GM19351 (cell line): ENCODE measurements around the gene RPP14.
"Not testable (repeated sequence)": the region's sequence is repeated elsewhere in the genome, so short reads cannot be mapped to it uniquely, and the experiment has no call there.

Experiments
- ATAC-seq: cut with Tn5 transposase; IDR thresholded peaks from one replicate; pipeline ENCODE4 v1.9.1; 2021; ENCODE audit warnings: mild to moderate bottlenecking, moderate library complexity; ENCODE audit not compliant: unreplicated experiment

The RPP14 gene

GRCh38 chr3:58331593-58332152 lies 25.6 kb downstream of the RPP14 start:
- no peak for ATAC-seq

- ATAC-seq = peak; percentile 84
These were observed 26.6 kb downstream of the RPP14 start, which contains the start of gene PXK for GRCh38 chr3:58332575-58333188. TSS of gene PXK (plus strand) at chr3:58332892. CDS start at chr3:58332989, 97 bp downstream.

GRCh38 chr3:58333206-58334012 lies 27.4 kb downstream of the RPP14 start:
- peak; percentile 45 for ATAC-seq

- ATAC-seq = no peak
These were observed 27.9 kb downstream of the RPP14 start for GRCh38 chr3:58334013-58334321.

GRCh38 chr3:58334506-58334884 lies 28.4 kb downstream of the RPP14 start:
- no peak for ATAC-seq

- ATAC-seq = no peak
These were observed 29.6 kb downstream of the RPP14 start for GRCh38 chr3:58335652-58335947.

- no peak for ATAC-seq
These were observed 30.3 kb downstream of the RPP14 start for GRCh38 chr3:58336135-58336882.

GRCh38 chr3:58337190-58337589 lies 31.1 kb downstream of the RPP14 start:
- no peak for ATAC-seq

- not testable (repeated sequence) for ATAC-seq
These were observed 33.1 kb downstream of the RPP14 start for GRCh38 chr3:58339146-58339545.

- no peak for ATAC-seq
These were observed 34.7 kb downstream of the RPP14 start for GRCh38 chr3:58340594-58341244.

- ATAC-seq = no peak
These were observed 35.3 kb downstream of the RPP14 start for GRCh38 chr3:58341376-58341775.

GRCh38 chr3:58342676-58343075 lies 36.6 kb downstream of the RPP14 start:
- no peak for ATAC-seq

GRCh38 chr3:58345457-58345856 lies 39.4 kb downstream of the RPP14 start:
- ATAC-seq = no peak

- ATAC-seq = no peak
These were observed 40.3 kb downstream of the RPP14 start for GRCh38 chr3:58346368-58346767.

GRCh38 chr3:58347984-58348383 lies 41.9 kb downstream of the RPP14 start:
- ATAC-seq = no peak

- peak; percentile 81 for ATAC-seq
These were observed 44.0 kb downstream of the RPP14 start for GRCh38 chr3:58349792-58350626.

- ATAC-seq = no peak
These were observed 44.6 kb downstream of the RPP14 start for GRCh38 chr3:58350627-58351013.

- no peak for ATAC-seq
These were observed 45.9 kb downstream of the RPP14 start for GRCh38 chr3:58351920-58352319.

- ATAC-seq = no peak
These were observed 46.6 kb downstream of the RPP14 start for GRCh38 chr3:58352626-58353025.
